OCI-LY7 (cell line): ENCODE results near the gene VGLL3.
A peak's percentile ranks its signal among the peaks of the same experiment; 100 is the strongest.

ENCODE experiments used
- CTCF ChIP-seq: fragments of 200-600 bp; sonication (generic); conservative IDR thresholded peaks from 2 replicates; pipeline ENCODE4 v1.5.1; 2014; ENCODE audit warnings: mild to moderate bottlenecking, antibody characterized with exemption, low read length, moderate library complexity, mixed read lengths
- EZH2phosphoT487 ChIP-seq: fragments of 200-600 bp; sonication (generic); IDR thresholded peaks from 2 replicates; pipeline ENCODE4 v1.6.1; 2018; ENCODE audit warnings: low read depth, borderline replicate concordance, mild to moderate bottlenecking, mixed run types, antibody characterized with exemption, low read length, moderate library complexity, mixed read lengths

GRCh38 chr3:87006844-87007439, 16.0 kb upstream of the VGLL3 start:
- TF ChIP-seq CTCF: peak; percentile 58
- no peak for TF ChIP-seq EZH2phosphoT487
